ENCODE measurements around the gene PARP4. TPM values are rescaled to one million over a fixed set of nuclear protein-coding genes. Genes with fewer than 3 reads are reported as not detected.
"Not testable (repeated sequence)": the region's sequence is repeated elsewhere in the genome, so short reads cannot be mapped to it uniquely, and the experiment has no call there.

PARP4 gene
- total RNA-seq (2021; fragmentation: NEBNext Ultra II Directional; extraction: Animal tissue kit (Norgen Biotek cat#: 25700)) = 10 to 100 TPM; 38.0 to 48.5 (median 43.1) TPM
- long read RNA-seq, full-length matches to known transcripts = 10 of 34 reads
- long read RNA-seq, partial matches to known transcripts = 20 of 34 reads
- long read RNA-seq, other reads (novel, unspliced or antisense) = 4 of 34 reads

DNA sequence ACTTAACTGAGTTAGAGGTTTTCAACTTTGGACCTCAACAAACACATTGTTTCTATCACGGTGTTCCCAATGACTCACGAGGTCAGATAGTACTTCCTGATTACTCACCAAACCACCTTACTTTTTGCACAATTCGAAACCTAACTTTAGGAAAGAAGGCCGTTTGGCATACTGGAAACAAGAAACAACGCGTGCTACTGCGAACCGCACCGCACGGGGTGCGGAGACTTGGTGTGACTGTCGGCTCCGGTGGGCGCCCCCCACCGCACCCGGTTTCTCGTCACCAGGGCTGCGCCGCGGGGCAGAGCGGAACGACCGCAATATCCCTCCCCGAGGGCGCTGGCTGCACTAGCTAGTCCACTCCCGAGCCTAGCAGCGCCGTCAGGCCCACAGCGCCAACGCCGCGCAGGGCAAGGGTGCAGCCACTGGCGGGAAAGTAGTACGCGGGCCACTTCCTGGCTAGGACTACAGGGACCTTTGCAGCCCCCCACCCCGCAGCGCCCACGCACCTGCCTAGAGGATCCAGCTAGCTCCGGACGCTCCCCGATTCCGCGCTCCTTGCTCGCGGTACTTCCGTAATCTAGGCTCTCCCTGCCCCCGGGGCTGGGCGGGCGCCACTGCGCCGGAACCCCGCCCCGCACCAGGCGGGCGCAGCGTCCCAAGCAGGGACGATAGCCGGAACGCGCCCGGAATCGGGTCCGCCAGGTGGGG, at the start of gene PARP4:
PARP4 (minus strand) TSS at position 582 of the 711 bp plus-strand sequence. CDS start 9,002 bp downstream, outside the sequence.
- peak; percentile 23; the same call in 1 of the 2 replicates for TF ChIP-seq CTCF (IDR thresholded peaks at IDR 0.05)
- Mint-ChIP-seq H3K4me3 (peak within 1 kb of the TSS; percentile 95), H3K36me3 (ENCODE audit: low read depth) (peaks cover 7% of the 10 kb centered on the region), H3K4me1 (ENCODE audit: low read depth) (peaks cover 26% of the 10 kb centered on the region), H3K9me3 (no peaks in the 10 kb centered on the region), H3K27ac (peak within 1 kb of the TSS; percentile 99), H3K27me3 (ENCODE audit: insufficient read depth) (peaks cover 3% of the 10 kb centered on the region)
- DNase-seq = peak; percentile 80

- not testable (repeated sequence) for H3K27ac Mint-ChIP-seq; H3K4me3 Mint-ChIP-seq; DNase-seq; H3K9me3 Mint-ChIP-seq; H3K36me3 Mint-ChIP-seq (ENCODE audit: low read depth)
- H3K27me3 Mint-ChIP-seq (ENCODE audit: insufficient read depth) = peaks cover 11% of the 10 kb centered on the region
- H3K4me1 Mint-ChIP-seq (ENCODE audit: low read depth) = peaks cover 13% of the 10 kb centered on the region
Observed at GRCh38 chr13:24560579-24561187, 48.1 kb upstream of the PARP4 start.

DNA sequence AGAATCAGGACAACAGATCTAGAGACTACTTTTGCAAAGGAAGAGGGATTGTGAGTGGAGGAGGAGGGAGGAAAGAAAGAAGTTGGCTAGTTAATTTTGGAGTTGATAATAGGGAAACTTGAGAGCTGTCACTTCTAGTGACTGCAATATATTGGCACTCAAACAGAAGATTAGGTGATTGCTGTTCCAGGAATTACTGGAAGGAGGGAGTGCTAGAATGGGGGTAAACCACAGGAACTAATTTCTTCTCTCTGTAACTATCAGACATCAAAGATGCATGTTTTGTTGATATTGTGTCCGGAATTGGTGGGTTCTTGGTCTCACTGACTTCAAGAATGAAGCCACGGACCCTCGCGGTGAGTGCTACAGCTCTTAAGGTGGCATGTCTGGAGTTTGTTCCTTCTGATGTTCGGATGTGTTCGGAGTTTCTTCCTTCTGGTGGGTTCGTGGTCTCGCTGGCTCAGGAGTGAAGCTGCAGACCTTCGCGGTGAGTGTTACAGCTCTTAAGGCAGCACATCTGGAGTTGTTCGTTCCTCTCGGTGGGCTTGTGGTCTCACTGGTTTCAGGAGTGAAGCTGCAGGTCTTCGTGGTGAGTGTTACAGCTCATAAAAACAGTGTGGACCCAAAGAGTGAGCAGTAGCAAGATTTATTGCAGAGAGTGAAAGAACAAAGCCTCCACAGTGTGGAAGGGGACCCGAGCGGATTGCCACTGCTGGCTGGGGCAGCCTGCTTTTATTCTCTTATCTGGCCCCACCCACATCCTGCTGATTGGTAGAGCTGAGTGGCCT, 47.0 kb upstream of the PARP4 start:
- H3K9me3 Mint-ChIP-seq; H3K4me3 Mint-ChIP-seq; H3K36me3 Mint-ChIP-seq (ENCODE audit: low read depth); H3K27me3 Mint-ChIP-seq (ENCODE audit: insufficient read depth); H3K27ac Mint-ChIP-seq; DNase-seq: not testable (repeated sequence)
- H3K4me1 Mint-ChIP-seq (ENCODE audit: low read depth) = peaks cover 13% of the 10 kb centered on the region

- H3K9me3 Mint-ChIP-seq = no peaks in the 10 kb centered on the region
- no peak for TF ChIP-seq CTCF (IDR thresholded peaks at IDR 0.05)
- H3K27ac Mint-ChIP-seq = no peak overlapping the region
- H3K27me3 Mint-ChIP-seq (ENCODE audit: insufficient read depth) = peaks cover 18% of the 10 kb centered on the region
- H3K36me3 Mint-ChIP-seq (ENCODE audit: low read depth) = no peaks in the 10 kb centered on the region
- no peak for DNase-seq
- H3K4me1 Mint-ChIP-seq (ENCODE audit: low read depth) = peaks cover 6% of the 10 kb centered on the region; the same call in 1 of the 2 replicates
- no peak overlapping the region for H3K4me3 Mint-ChIP-seq
Observed at GRCh38 chr13:24557081-24557480, 44.5 kb upstream of the PARP4 start.

GRCh38 chr13:24553892-24554291, 41.3 kb upstream of the PARP4 start:
- DNase-seq; H3K4me1 Mint-ChIP-seq (ENCODE audit: low read depth); H3K36me3 Mint-ChIP-seq (ENCODE audit: low read depth); H3K9me3 Mint-ChIP-seq; H3K4me3 Mint-ChIP-seq; H3K27ac Mint-ChIP-seq: not testable (repeated sequence)
- peaks cover 14% of the 10 kb centered on the region for H3K27me3 Mint-ChIP-seq (ENCODE audit: insufficient read depth)

DNA sequence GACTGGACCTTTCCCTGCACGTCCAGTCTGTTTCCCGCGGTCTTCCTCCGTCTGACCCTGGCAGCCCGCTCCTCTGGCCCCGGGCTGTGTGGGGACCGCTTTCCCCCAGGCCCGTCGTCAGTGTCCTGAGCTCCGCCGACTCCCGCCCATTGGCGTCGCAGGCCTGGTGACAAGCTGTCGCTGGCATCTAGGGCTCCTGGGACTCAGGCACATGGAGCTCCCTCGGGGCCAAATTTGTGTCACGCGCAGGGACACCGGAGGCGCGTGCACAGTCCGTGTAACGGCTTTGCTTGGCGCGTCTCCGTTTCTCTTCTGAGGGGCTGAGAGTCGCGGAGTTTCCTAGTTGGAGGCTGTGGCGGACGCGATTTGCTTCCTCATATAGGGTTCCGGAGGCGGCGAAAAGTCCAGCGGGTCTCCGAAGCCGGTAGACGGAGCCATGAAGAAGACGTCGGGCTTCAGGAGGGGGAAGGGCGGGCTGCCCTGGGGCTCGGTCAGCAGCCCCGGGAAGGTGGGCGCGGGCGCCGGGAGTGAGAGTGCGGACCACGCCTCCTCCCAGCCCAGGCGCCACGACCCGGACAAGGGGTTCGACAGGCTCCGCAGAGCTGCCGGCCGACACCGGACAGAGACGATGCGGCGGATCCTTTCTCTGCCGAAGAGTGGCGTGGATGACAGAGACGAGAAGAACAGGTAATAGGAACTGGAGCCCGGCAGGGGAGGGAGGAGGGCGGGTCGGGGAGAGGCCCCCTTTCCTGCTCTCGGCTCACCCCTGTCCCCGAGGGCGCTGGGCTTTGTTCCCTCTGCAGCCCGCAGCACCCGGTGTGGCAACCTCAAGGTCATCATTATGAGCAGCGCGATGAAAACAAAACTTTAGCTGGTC, 29.1 kb upstream of the PARP4 start:
- H3K27ac Mint-ChIP-seq; H3K36me3 Mint-ChIP-seq (ENCODE audit: low read depth); H3K4me1 Mint-ChIP-seq (ENCODE audit: low read depth); DNase-seq; H3K9me3 Mint-ChIP-seq: not testable (repeated sequence)
- Mint-ChIP-seq H3K27me3 (ENCODE audit: insufficient read depth) (peaks cover 22% of the 10 kb centered on the region), H3K4me3 (peak overlapping the region; percentile 64)

- Mint-ChIP-seq H3K9me3 (no peaks in the 10 kb centered on the region; the same call in 1 of the 2 replicates), H3K27me3 (ENCODE audit: insufficient read depth) (peaks cover 22% of the 10 kb centered on the region)
Observed at GRCh38 chr13:24541127-24541475, 28.5 kb upstream of the PARP4 start.

More at GRCh38 chr13:24541127-24541475, 28.5 kb upstream of the PARP4 start:
- Mint-ChIP-seq H3K4me3 (no peak overlapping the region), H3K27ac (no peak overlapping the region), H3K36me3 (ENCODE audit: low read depth) (no peaks in the 10 kb centered on the region), H3K4me1 (ENCODE audit: low read depth) (no peaks in the 10 kb centered on the region)
- no peak; the same call in none of the 2 replicates for TF ChIP-seq CTCF (IDR thresholded peaks at IDR 0.05)
- no peak for DNase-seq
